Kidney capillary endothelial cell (primary cell): ENCODE measurements around the gene PTPRM.

ENCODE experiments used
- DNase-seq: peaks from one replicate; pipeline ENCODE4 v3.0.0-alpha.2; 2018; ENCODE audit warnings: low spot score

The PTPRM gene

GRCh38 chr18:7671105-7671504 is 104.0 kb downstream of the PTPRM start:
- no peak for DNase-seq

GRCh38 chr18:7676253-7676873 is 109.2 kb downstream of the PTPRM start:
- DNase-seq, result no peak

- DNase-seq, result no peak
These were observed 109.9 kb downstream of the PTPRM start for GRCh38 chr18:7677001-7677400.

DNA sequence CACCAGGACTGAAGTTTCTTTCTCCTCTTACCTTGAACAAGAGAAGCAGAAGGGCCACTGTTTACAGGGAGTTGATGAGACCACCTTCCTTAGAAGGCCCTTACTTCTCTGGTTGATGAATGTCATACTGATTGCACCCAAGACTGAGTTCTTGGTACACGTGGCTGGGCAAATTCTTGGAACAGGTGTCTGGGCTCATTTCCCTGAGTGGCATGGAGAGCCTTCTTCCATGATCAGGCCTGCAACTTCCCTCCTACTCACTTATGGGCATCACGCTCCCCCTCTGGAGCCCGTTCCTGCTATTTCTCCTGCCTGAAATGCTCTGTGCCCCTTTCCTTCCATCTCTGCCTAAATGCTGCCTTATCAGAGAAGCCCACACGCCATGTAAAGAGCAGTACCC is 110.3 kb downstream of the PTPRM start:
- DNase-seq, result no peak

GRCh38 chr18:7678389-7678788 is 111.3 kb downstream of the PTPRM start:
- DNase-seq, result no peak

GRCh38 chr18:7678801-7679200 is 111.7 kb downstream of the PTPRM start:
- peak; percentile 70 for DNase-seq

DNA sequence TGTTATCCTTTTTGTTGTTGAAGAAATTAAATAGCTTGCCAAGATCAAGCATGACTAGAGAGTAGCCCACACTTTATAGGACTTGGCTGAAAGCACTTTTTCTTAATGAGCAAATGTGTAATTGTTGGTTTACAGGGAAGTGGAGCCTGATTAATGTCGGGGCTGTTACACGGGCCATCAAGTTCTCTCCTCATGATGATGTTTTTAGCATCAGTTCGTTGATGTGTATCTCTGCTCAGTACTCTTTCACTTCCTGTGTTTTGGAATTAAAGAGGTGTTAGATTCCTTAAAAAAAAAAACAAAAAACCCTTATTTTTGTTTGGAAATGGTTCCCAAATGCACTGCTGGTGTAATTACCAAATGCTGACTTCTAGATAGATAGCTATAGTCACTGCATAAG is 114.2 kb downstream of the PTPRM start:
- no peak for DNase-seq

GRCh38 chr18:7682321-7682720 is 115.2 kb downstream of the PTPRM start:
- no peak for DNase-seq

- no peak for DNase-seq
These were observed 116.6 kb downstream of the PTPRM start for GRCh38 chr18:7683753-7684152.

DNA sequence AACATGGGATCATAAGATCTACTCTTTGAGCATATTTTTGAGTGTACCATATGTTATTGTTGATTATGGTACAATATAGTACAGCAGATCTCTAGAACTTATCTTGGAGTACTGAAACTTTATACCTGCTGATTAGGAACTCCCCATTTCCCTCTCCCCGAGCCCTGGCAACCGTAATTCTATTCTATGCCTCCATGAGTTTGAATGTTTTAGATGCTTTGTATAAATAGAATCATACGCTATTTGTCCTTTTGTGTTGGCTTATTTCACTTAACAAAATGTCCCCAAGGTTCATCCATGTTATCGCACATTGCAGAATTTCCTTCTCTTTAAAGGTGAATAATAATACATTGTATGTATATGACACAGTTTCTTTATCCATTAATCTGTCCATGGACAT is 117.2 kb downstream of the PTPRM start:
- no peak for DNase-seq

- no peak for DNase-seq
These were observed 117.8 kb downstream of the PTPRM start for GRCh38 chr18:7684966-7685365.

- DNase-seq, result no peak
These were observed 119.2 kb downstream of the PTPRM start for GRCh38 chr18:7686278-7686677.

DNA sequence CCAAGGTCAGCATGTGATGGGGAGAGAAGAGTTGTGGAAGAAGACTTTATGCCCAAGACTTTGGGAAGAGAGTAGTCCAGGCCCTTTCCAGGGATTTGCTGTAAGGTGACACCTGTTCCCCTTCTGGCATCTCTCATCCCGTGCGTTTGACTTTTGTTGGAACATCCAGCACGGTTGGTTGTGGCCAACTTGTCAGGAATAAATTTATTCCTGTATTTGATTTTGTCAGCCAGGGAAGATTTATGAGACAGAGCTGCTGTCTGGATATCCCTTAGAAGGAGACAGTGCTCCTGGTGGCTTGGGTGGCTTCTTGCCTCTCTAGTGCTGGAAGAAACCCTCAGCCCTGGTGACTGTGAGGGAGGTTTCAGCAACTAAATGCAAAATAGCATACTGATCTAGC is 121.5 kb downstream of the PTPRM start:
- DNase-seq, result no peak

DNA sequence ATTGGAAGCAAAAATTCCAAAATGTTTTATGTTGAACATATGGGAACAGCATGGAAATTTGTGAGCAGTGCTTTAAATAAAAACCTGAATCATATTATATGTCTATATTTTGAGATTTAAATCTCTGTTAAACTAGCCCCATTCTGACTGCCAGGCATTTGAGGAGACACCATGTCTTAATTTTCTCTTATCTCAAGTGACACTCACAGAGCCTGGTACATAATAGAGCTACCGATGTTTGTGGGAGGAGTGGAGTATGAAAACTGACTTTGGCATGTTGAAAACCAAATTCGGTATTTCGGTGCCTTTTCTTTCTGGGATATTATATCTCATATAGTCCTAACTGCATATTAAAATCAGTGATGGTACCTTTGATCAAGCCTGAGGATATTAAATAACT is 124.1 kb downstream of the PTPRM start:
- DNase-seq, result no peak

GRCh38 chr18:7696780-7697179 is 129.7 kb downstream of the PTPRM start:
- DNase-seq, result no peak

- no peak for DNase-seq
These were observed 130.2 kb downstream of the PTPRM start for GRCh38 chr18:7697306-7697705.

DNA sequence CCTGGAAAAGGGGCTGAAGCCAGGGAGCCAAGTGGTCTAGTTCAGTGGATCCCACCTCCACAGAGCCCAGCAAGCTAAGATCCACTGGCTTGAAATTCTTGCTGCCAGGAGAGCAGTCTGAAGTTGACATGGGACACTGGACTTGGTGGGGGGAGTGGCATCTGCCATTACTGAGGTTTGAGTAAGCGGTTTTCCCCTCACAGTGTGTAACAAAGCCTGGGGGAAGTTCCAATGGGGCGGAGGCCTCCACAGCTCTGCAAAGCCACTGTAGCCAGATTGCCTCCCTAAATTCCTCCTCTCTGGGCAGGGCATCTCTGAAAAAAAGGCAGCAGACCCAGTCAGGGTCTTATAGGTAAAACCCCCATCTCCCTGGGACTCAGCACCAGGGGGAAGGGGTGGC is 144.4 kb downstream of the PTPRM start:
- no peak for DNase-seq

DNA sequence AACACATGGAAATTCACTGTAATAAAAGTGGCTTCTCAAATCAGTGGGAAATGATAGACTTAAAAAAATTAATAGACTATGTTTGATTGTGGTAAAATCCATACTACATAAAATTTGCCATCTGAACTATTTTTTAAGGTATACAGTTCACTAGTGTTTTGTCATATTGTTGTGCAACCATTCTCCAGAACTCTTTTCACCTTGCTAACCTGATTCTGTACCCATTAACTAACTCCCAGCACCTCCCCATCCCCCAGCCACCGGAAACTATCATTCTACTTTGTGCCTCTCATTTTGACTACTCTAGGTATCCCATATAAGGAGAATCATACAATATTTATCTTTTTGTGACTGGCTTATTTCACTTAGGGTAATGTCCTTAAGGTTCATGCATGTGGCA is 153.3 kb downstream of the PTPRM start:
- DNase-seq, result no peak

DNA sequence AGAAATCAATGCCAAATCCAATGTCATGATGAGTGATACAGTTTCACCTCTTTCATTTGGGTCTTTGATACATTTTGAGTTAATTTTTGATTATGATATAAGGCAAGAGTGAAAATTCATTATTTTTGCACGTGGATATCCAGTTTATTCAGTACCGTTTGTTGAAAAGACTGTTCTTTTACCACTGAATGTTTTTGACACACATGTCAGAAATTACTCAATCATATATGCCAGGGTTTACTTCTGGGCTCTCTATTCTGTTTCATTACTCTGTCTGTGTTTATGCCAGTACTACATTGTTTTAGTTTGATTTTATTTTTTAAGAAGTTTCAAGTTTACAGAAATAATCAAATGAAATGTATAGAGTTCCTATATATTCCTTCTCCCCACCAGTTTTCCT is 154.4 kb downstream of the PTPRM start:
- no peak for DNase-seq

DNA sequence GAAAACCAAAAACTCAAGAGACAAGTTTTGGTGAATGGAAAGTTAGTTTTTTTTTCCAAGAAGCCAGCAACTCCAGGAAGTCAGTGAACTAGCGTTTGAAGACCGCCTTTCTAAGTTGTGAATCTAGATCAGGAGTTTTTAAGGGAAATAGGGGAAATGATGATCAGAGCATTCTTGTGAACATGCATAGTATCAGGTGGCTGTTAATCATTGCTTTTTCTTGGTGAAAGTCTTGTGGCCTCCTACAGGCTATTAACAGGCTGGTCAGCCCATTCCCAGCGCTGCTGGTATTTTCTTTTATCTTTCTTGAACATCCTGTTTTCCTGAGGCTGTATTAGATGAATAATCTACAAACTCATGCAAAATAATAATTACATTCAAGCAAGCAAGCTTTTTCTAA is 155.8 kb downstream of the PTPRM start:
- DNase-seq, result no peak

- DNase-seq, result no peak
These were observed 156.4 kb downstream of the PTPRM start for GRCh38 chr18:7723558-7723957.

DNA sequence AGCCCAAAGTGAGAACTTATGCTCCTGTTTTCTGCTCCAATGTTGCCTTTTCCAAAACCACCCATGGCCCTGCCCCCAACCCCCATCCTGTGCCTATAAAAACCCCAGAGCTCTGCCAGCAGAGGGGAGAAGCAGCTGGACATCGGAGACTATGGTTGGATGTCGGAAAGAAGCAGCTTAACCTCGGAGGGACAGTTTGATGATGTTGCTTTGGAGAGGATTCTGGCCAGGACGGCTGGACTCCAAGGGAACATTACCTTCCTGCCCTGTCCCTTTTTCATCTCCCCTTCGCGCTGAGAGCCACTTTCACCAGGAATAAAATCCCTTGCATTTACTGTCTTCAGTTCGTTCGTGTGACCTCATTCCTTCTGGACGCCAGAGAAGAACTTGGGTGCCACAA is 158.4 kb downstream of the PTPRM start:
- DNase-seq, result no peak

- DNase-seq, result no peak
These were observed 158.8 kb downstream of the PTPRM start for GRCh38 chr18:7725897-7726296.

DNA sequence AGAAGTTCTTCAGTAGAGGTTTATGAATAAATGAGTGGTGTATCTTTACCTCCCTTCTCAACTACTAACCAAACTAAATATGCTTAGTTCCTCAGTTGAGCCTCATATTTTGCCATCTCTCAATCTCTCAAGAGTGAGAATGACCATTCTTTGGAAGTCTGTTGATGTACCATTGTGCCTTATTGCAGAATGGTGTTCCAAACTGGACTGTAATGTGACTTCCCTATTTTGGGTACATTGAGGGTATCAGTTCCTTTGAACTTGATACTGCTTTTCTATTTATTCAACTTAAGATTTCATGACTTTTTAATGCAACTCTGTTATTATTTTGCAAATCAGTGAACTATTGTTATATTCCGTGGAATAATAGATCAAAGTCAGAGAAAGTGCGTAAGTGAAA is 159.4 kb downstream of the PTPRM start:
- no peak for DNase-seq
